ENCODE results near the gene MARCHF10. TPM values are rescaled to one million over a fixed set of nuclear protein-coding genes. Genes with fewer than 3 reads are reported as not detected.

Gene MARCHF10
- total RNA-seq, 1 experiment from 2014 or later: 8.0 TPM

- no peak for DNase-seq
- Histone ChIP-seq H3K9me3 (ENCODE audit: insufficient read depth, low read depth) (no peaks in the 10 kb centered on the region), H3K9me2 (ENCODE audit: insufficient read depth) (no peaks in the 10 kb centered on the region), H3K36me3 (ENCODE audit: low read depth) (no peaks in the 10 kb centered on the region), H4K20me1 (ENCODE audit: insufficient read depth) (no peaks in the 10 kb centered on the region), H3K79me2 (ENCODE audit: low read depth) (no peaks in the 10 kb centered on the region), H3F3A (ENCODE audit: insufficient read depth, low read depth) (no peaks in the 10 kb centered on the region; the same call in 1 of the 2 replicates), H3K27me3 (ENCODE audit: insufficient read depth, low read depth) (no peaks in the 10 kb centered on the region), H3K27ac (no peak overlapping the region), H3K4me2 (no peak overlapping the region), H2AFZ (no peak overlapping the region), H3K4me1 (replicated peaks; ENCODE audit: insufficient read depth) (no peaks in the 10 kb centered on the region), H3K4me3 (no peak overlapping the region)
- intact Hi-C loops (cut with micrococcal nuclease; ENCODE audit: unreplicated experiment): loop anchor here (10.0 kb wide), 1 partner anchor 936 kb away; no protein-coding TSS in a partner anchor
- ChIA-PET CTCF (no interaction called here), POLR2A (ENCODE audit: unreplicated experiment) (no interaction called here)
- TF ChIP-seq EZH2 (IDR thresholded peaks at IDR 0.05; ENCODE audit: low read depth): no peak
- TF ChIP-seq CTCF (conservative IDR thresholded peaks at IDR 0.05): no peak
- BruUV-seq (replicated peaks): no TSS peak
Measured at GRCh38 chr17:62678214-62678919, 129.7 kb downstream of the MARCHF10 start.

DNA sequence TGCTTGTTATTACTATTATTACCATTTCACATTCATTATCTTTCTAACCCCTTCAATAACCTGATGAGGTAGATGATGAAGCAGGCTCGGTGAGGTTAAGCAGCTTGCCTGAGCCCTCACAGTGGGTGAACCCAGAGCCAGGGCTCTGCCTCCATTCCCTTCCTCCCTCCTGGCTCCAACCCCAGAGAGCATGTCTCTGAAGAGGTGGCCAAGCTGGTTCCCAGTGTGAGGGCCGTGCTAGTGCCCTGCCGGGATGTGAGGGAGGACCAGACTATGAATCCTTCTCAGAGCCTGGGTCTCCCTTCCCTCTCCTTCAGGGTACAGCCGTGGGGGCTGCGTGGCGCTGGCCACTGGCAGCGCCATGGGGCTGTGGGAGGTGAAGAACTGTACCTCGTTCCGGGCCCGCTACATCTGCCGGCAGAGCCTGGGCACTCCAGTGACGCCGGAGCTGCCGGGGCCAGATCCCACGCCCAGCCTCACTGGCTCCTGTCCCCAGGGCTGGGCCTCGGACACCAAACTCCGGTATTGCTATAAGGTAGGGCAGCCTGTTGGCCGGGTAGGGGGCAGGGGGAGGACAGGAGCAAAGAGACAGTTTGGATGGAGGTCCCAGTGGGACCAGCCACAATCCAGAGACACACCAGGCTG, 131.0 kb downstream of the MARCHF10 start:
- no TSS peak for BruUV-seq (replicated peaks)
- Histone ChIP-seq H3K79me2 (ENCODE audit: low read depth) (no peaks in the 10 kb centered on the region), H3K36me3 (ENCODE audit: low read depth) (no peaks in the 10 kb centered on the region), H3K9me2 (ENCODE audit: insufficient read depth) (no peaks in the 10 kb centered on the region), H3K4me3 (no peak overlapping the region), H4K20me1 (ENCODE audit: insufficient read depth) (no peaks in the 10 kb centered on the region), H3F3A (ENCODE audit: insufficient read depth, low read depth) (no peaks in the 10 kb centered on the region; the same call in none of the 2 replicates), H3K4me2 (no peak overlapping the region), H3K27me3 (ENCODE audit: insufficient read depth, low read depth) (no peaks in the 10 kb centered on the region), H3K9me3 (ENCODE audit: insufficient read depth, low read depth) (no peaks in the 10 kb centered on the region), H3K4me1 (replicated peaks; ENCODE audit: insufficient read depth) (no peaks in the 10 kb centered on the region), H2AFZ (no peak overlapping the region), H3K27ac (no peak overlapping the region)
- no peak for TF ChIP-seq CTCF (conservative IDR thresholded peaks at IDR 0.05)
- no peak for TF ChIP-seq EZH2 (IDR thresholded peaks at IDR 0.05; ENCODE audit: low read depth)
- no peak for DNase-seq
- CTCF ChIA-PET: no interaction called here
- intact Hi-C loops (cut with micrococcal nuclease; ENCODE audit: unreplicated experiment): loop anchor here (10.0 kb wide), 1 partner anchor 938 kb away; no protein-coding TSS in a partner anchor
- POLR2A ChIA-PET (ENCODE audit: unreplicated experiment): interaction anchor here (0.5 kb wide), 1 partner anchor 143 kb away, joined by 4 read pairs; no protein-coding TSS in a partner anchor

- DNase-seq: no peak
- Histone ChIP-seq H3K36me3 (ENCODE audit: low read depth) (no peaks in the 10 kb centered on the region), H3K9me3 (ENCODE audit: insufficient read depth, low read depth) (no peaks in the 10 kb centered on the region), H3F3A (ENCODE audit: insufficient read depth, low read depth) (no peaks in the 10 kb centered on the region; the same call in none of the 2 replicates), H3K27me3 (ENCODE audit: insufficient read depth, low read depth) (no peaks in the 10 kb centered on the region), H3K4me1 (replicated peaks; ENCODE audit: insufficient read depth) (no peaks in the 10 kb centered on the region), H3K4me2 (no peak overlapping the region), H3K4me3 (no peak overlapping the region), H3K9me2 (ENCODE audit: insufficient read depth) (no peaks in the 10 kb centered on the region), H3K79me2 (ENCODE audit: low read depth) (no peaks in the 10 kb centered on the region), H3K27ac (no peak overlapping the region), H2AFZ (no peak overlapping the region), H4K20me1 (ENCODE audit: insufficient read depth) (no peaks in the 10 kb centered on the region)
- intact Hi-C loops (cut with micrococcal nuclease; ENCODE audit: unreplicated experiment): loop anchor here (10.0 kb wide), 1 partner anchor 938 kb away; no protein-coding TSS in a partner anchor
- TF ChIP-seq EZH2 (IDR thresholded peaks at IDR 0.05; ENCODE audit: low read depth) (no peak), CTCF (conservative IDR thresholded peaks at IDR 0.05) (no peak)
- CTCF ChIA-PET: no interaction called here
- BruUV-seq (replicated peaks): no TSS peak
- POLR2A ChIA-PET (ENCODE audit: unreplicated experiment): interaction anchor here (0.5 kb wide), 1 partner anchor 144 kb away, joined by 4 read pairs; no protein-coding TSS in a partner anchor
Measured at GRCh38 chr17:62676231-62676943, 131.7 kb downstream of the MARCHF10 start.
